Activated T-cell treated with anti-CD3 and anti-CD28 coated beads for 4 hours (primary cell): ENCODE measurements around the gene RANBP1.

Experiments
- DNase-seq: peaks from one replicate; pipeline ENCODE4 v3.0.0-alpha.2; 2020

The RANBP1 gene

GRCh38 chr22:20138868-20139267, 23.0 kb downstream of the RANBP1 start:
- DNase-seq: no peak

DNA sequence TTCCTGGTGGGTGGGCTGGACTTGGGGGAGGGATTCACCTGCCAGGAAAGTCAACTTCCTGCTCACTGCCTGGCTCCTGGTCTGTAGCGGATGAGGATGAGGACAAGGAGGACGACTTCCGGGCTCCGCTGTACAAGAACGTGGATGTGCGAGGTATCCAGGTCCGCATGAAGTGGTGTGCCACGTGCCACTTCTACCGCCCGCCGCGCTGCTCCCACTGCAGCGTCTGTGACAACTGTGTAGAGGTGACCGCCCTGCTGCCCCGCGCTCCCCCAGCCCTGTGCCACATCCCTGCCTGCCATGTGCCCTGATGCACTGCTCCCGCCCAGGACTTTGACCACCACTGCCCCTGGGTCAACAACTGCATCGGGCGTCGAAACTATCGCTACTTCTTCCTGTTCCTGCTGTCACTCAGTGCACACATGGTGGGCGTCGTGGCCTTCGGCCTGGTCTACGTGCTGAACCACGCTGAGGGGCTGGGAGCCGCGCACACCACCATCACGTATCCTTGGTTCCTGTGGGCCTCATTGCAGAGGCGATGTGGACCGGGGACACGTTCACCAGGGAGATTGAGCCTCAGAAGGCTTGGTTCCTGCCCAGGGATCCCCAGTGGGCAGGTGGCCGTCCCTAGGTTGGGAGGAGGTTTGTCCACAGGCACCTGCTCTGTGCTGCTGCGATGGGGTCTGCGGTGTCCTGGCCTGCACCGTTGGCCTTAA, 23.6 kb downstream of the RANBP1 start:
- no peak for DNase-seq

- DNase-seq: no peak
These were observed 24.2 kb downstream of the RANBP1 start for GRCh38 chr22:20140107-20140445.

- no peak for DNase-seq
These were observed 24.6 kb downstream of the RANBP1 start for GRCh38 chr22:20140521-20140964.

- no peak for DNase-seq
These were observed 25.5 kb downstream of the RANBP1 start for GRCh38 chr22:20141186-20142077.

GRCh38 chr22:20142711-20143621, 27.1 kb downstream of the RANBP1 start:
- DNase-seq: no peak

DNA sequence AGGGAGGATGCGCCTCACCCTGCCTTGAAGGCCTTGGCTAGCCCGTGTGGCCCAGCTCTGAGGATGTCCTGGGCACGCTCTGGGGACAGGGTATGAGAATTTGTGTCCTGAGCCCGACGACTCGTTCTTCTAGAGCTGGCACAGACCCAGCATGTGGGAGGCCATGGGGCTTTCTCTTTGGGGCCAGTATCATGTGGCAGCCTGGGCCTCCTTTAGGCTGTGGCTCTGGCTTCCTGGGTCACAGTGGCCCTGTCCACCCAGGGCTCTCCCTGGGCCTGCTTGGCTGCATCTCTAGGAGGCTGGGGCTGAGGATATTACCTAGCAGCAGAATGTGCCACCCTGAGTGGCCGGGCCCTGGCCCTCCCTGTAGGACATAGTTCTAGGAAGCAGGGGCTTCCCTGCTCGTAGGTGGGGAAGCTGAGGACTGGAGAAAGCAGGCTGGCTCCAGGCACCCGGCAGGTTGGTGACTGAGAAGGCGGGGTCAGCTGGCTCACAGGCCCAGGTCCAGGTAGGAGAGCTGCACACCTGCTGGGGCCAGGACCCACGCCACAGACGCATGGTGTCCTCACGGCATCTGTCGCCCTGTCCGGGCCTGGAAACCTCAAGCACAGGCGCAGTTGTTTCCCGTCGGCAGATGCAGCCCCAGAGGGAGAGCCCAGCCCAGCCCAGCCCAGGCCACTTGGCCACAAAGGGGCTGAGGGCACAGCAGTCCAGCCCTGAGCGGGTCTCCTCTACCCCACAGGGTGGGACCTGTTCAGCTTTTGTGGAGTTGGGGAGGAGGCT, 28.2 kb downstream of the RANBP1 start:
- DNase-seq: no peak

- no peak for DNase-seq
These were observed 29.4 kb downstream of the RANBP1 start for GRCh38 chr22:20145206-20145831.

- DNase-seq: no peak
These were observed 29.9 kb downstream of the RANBP1 start for GRCh38 chr22:20145832-20146223.

GRCh38 chr22:20146777-20147176, 30.9 kb downstream of the RANBP1 start:
- DNase-seq: no peak

DNA sequence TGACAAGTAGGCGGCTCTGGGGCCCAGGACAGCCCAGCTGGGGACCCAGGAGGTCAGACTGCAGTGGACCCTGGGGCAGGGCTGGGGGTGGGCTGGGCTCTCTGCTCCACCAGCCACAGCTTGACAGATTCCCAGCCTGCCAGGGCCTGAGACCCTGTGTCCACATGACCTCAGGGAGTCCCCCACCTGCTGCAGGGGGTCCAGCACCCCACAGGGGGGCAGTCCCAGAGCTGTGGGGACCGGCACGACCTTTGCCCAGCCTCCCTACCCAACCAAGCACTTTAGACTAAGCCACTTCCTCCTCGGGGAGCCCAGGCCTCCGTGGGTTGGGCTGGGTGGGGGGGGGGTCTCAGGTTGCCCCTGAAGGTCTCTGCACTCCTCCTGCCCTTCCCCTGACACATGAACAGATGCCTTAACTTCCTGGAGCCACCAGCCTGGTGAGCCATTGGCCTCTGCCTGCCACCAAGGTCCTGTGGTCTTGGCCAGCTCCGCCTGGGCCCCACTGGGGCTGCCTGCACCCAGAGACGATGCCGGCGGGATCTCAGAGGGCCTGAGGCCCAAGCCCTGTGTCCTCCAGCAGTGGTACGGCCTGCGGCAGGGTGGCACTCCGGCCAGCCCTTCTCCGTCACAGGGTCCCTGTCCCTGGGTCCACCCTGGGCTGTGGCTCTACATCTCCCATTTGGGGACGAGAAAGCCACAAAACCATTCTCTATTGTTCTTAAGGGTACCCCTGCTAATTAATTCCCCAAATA, 31.5 kb downstream of the RANBP1 start:
- no peak for DNase-seq

DNA sequence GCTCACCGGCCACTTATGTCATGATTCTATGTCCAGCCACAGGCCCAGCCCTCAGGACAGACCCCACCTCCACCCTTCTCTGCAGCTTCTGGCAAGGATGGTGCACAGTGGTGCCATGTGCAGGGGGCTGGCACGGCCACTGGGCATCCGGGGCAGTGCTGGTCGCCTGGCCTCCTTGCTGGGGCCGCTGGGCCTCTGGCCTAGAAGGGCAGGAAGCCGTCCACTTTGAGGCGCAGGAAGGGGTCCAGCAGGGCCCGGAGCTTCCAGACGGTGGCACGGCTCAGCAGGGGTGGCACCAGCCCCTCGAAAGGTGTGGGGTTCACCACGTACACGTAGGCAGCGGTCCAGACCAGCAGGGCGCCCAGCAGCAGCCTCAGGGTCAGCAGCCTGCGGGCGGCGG, 32.5 kb downstream of the RANBP1 start:
- no peak for DNase-seq

- no peak for DNase-seq
These were observed 33.6 kb downstream of the RANBP1 start for GRCh38 chr22:20149257-20150250.

GRCh38 chr22:20150381-20151275, 34.7 kb downstream of the RANBP1 start, which contains the start of gene CCDC188:
Gene CCDC188 (minus strand): TSS chr22:20151055. CDS start chr22:20150986, 69 bp downstream.
- DNase-seq: no peak

- DNase-seq: no peak
These were observed 35.3 kb downstream of the RANBP1 start for GRCh38 chr22:20151276-20151588.

DNA sequence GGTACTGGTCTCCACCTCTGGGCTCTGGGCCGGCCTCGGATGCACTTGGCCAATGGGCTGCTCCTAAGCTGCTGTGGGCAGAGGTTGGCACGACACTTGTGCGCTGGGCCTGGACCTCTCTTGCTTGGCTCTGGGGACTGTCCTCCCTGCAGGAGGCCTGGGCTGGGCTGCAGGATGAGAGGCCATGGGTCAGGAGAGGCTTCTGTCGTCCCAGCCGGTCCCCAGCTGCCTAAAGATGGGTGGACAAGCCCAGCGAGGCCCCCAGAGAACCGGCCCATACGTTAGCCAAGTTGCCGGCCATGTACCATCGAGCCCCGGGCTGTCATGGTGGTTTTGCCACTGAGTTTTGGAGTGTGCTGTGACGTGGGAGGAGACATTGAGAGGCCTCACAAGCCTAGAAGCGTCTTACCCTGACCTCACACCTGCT, 36.6 kb downstream of the RANBP1 start:
- no peak for DNase-seq

GRCh38 chr22:20153945-20154344, 38.0 kb downstream of the RANBP1 start:
- DNase-seq: no peak

DNA sequence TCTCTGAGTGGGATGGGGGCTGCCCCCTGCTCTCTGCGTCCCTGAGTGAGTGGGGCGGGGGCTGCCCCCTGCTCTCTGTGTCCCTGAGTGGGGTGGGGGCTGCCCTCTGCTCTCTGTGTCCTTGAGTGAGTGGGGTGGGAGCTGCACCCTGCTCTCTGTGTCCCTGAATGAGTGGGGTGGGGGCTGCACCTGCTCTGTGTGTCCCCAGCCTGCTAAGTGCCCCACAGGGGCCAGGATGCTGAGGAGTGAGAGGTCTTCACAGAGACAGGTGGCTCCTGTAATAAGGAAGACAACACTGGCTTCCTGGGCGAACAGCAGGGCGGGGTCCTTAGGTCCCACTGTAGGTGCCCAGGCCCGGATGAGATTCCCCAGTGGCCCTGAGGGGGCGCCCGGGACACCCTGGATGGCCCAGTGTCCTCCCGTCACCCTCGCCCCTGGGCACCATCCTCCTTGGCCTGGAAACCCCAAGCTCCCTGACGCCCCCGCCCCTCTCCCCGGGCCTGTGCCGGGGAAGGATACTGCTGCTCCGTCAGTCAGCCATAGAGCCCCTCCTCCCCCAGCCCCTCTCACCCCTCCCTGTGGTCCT, 38.8 kb downstream of the RANBP1 start:
- no peak for DNase-seq
